GM21423 (cell line): ENCODE results near the gene PMEPA1.

Experiments used
- ATAC-seq: cut with Tn5 transposase; IDR thresholded peaks from one replicate; pipeline ENCODE4 v1.9.1; 2021; ENCODE audit warnings: mild to moderate bottlenecking, moderate library complexity; ENCODE audit not compliant: unreplicated experiment

Gene PMEPA1

DNA sequence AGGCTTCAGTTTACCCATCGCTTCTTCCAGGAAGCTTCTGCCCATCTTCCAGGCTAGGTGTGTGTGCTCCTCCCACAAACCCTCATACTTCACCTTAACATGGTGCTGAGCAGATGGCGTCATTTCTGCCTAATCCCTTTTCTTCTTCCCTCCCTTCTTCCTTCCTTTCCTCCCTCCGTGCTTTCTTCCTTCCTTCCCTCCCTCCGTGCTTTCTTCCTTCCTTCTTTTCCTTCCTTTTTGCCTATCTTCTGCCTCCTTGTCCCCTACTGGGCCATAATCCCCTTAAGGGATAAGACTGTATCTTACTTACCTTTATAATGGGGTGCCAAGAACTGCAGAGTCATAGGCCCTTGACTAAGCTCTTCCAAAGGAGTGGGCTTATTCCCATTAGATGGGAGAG is 27.5 kb upstream of the PMEPA1 start:
- ATAC-seq, result no peak

DNA sequence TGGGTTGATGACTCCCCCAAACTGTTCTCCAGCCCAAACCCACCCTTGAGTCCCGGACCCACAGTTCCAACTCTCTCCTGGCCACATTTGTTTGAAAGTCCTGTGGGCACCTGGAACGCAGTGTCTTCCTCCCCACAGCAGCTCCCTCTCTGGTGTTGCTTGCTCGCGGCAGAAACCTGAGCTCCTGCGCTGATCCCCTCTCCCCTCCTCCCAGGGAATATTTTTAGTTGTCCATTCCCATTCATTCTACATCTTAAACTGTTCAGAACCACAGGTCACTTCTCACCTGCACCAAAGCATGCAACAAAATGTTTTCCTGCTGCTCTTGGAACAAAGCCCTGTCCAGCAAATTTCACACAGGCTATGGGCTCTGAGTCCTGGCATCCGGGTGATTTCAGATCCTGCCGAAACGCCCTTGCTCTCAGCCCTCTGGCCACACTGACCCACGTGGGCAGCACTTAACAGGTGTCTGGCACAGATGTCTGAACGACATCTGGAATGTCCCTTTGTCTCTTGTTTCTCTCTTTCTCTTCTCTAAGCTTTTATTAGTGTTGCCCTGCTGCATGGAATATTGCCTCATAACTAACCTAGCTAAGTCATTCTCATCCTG is 27.0 kb upstream of the PMEPA1 start:
- no peak for ATAC-seq

- ATAC-seq, result no peak
Observed at GRCh38 chr20:57735831-57736737, 26.3 kb upstream of the PMEPA1 start.

DNA sequence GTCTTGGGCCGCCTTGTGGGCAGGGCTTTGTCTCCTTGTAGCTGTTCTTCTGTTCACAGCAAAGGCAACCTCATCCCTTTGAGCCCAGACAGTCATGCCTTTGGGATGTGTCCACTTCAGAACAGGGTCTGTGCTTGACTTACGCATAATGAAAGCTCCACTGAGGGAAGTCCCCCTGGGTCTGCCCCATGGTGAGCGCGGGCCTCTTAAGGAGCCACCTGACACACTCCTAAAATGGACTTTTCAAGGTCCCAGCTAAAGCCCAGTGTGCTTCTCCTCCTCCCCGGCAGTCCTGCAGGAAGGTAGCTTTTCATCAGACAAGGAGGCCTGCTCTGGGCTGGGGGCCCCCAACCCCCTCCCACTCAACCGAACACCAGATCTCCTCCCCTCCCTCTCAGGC is 24.9 kb upstream of the PMEPA1 start:
- no peak for ATAC-seq

DNA sequence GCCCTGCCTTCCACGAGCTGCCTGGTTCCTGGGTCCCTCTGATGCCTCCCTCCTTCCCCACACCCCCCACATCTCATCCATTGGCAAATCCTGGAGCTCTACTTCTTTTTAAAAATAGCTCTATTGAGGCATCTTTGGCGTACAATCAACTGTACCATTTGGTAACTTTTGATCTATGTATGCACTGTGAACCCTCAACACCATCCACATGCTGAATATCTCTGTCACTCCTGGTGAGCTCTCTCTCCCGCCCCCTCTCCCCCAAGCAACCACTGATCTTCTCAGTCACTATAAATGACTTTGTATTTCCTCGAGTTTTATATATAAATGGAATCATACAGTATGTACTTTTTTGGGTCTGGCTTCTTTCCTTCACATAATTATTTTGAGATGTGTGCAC is 22.4 kb upstream of the PMEPA1 start:
- ATAC-seq, result no peak

- ATAC-seq, result no peak
Observed at GRCh38 chr20:57728762-57729161, 18.9 kb upstream of the PMEPA1 start.

DNA sequence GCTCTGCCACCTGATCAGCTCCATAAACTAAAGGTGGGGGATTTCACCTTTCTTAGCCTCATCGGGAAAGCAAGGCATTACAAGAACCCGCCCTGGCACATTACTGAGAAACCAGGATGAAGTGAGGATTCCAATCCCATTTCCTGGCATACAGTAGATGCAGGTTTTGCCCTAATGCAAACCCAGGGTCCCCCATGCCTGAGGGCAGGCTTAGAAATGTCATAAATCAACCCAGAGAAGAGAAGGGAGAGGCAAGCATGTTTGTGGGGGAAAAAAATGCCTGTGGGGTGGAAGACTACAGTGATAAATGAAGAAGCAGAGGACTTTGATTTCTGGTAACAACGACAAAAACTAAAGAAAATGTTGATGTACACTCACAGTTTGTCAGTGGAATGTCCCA is 18.0 kb upstream of the PMEPA1 start:
- no peak for ATAC-seq

GRCh38 chr20:57725636-57726035 is 15.8 kb upstream of the PMEPA1 start:
- ATAC-seq, result no peak

DNA sequence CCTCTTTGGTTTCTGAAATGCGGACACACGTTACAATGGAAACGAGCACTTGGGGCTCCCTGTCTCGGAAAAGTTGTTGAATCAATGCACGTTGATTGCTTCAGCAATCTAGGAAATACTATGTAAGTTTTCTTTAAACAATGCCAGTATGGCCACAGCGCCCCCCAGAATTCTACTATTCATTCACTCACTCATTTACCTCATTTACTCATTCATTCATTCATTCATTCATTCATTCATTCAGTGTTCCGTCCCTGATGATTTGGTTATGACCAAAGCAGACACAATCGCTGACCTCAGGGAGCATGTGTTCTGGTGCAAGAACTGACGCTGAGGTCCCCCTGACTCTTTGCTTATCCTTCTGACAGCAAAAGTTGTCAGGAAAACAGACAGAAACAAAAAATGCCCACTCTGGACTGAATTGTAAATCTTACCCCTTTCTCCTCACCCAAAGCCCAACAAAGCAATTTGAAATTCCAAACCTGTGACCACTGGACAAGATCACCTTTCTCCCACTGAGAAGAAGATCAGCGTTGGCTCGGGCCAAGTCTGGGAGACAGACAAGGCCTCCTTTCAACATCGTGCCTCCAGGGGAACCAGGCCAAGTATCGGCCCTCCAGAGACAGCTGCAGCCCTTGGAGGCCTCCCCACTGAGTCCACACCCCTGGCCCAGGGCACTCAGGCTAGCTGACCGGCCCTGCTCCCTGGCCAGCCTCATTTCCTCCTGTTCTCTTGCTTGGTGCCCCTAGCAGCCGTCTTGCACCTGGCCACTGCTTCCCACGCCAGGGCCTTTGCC is 15.0 kb upstream of the PMEPA1 start:
- no peak for ATAC-seq

DNA sequence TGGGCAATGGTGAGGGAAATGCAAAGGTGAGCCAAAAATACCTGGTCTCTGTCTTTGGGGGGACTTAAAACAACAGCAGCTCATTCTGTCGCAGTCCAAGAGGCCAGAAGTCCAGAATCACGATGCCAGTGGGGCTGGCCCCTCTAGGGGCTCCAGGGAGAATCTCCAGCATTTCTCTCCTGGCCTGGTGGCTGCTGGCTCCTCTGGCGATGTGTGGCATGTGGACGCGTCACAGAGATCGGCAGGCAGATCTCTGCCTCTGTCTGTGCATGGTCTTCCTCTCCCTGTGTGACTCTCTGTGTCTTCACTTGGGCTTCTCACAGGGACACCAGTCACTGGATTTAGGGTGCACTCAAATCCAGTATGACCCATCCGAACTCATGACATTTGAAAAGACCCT is 14.0 kb upstream of the PMEPA1 start:
- ATAC-seq, result no peak

DNA sequence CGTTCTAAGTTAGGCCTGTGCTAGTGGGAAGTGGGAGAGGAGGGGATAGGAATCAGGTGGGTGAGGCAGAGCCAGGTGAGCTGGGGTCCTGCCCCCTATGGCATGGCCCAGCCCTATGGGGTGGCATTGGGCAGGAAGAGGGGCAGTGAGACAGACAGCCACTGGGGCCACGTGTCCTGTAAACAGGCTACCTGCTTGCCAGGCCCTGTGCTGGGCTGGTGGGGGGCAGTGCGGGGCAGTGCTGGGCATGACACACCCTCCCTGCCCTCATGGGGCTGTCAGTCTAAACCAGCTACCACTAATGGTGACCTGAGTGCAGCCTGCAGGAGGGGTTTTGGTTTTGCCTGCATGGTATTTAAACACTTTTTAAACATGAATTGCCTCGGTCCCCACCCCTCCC is 10.1 kb upstream of the PMEPA1 start:
- no peak for ATAC-seq

GRCh38 chr20:57718490-57719009 is 8.7 kb upstream of the PMEPA1 start:
- peak; percentile 98 for ATAC-seq

GRCh38 chr20:57717797-57718196 is 8.0 kb upstream of the PMEPA1 start:
- ATAC-seq, result no peak

DNA sequence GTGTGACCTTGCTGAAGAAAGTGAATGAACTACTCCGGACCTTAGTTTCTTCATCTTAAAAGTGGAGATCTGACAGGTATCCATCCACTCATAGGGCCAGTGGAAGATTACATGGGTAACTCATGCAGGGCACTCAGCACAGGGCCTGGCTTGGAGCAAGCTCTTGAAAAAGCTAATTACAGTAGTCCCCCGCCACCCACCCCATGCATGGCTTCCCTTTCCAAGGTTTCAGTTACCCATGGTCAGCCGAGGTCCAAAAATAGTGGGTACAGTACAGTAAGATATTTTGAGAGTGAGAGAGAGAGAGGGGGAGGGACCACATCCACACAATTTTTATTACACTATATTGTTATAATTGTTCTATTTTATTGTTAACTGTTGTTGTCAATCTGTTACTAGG is 7.1 kb upstream of the PMEPA1 start:
- ATAC-seq, result no peak

DNA sequence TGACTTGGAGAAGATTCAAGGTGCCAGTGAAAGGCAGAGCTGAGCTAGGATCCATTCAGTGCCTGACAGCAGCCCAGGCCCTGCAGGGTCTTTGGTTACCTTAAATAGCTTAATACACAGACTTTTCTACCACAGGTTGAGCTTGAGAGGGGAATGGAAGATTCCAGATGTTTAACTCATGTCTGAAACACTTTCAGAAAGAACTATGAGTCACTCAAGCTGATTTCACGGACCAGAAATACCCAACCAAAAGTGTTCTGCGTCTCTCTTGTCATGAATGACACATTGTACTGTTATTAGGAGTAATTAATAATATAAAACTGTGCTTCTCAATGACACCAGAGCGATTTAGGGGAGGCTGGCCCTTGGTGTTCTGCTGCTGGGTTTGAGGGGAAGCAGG is 6.4 kb upstream of the PMEPA1 start:
- ATAC-seq, result no peak

GRCh38 chr20:57715268-57715904 is 5.6 kb upstream of the PMEPA1 start:
- ATAC-seq, result no peak

DNA sequence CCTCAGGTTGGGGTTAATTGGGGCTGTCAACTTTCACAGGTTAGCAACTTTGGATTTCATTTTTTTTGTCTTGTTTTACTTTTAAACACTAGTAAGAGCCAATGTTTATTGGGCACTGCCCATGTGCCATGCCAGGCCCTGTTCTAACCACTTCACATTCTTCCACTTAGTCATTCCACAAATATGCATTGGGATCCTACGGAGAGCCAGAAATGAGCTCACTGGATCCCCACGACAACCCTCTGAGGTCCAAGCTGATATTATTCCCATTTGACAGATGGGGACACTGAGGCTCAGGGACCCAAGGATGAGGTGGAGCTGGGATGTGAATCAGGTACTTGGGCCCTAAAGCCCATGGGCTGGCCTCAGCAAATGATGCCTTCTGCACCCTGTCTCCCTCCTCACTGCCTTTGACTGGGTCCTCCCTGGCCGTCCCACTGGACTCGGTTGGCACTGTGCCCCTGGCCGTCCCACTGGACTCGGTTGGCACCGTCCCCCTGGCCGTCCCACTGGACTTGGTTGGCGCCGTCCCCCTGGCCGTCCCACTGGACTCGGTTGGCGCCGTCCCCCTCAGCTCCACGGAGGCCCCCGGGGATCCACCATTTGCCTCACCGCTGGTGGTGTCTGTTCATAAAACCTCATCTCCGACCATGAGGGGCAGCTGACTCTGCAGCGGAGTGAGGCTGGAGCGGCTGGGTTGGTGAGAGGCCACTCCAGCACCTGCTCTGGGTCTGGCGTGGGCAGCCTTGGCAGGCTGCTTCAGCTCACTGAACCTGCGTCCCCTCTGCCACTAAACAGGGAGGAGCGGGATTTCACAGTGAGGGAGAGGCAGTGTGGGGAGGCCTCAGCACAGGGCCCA is 4.8 kb upstream of the PMEPA1 start:
- ATAC-seq, result no peak

DNA sequence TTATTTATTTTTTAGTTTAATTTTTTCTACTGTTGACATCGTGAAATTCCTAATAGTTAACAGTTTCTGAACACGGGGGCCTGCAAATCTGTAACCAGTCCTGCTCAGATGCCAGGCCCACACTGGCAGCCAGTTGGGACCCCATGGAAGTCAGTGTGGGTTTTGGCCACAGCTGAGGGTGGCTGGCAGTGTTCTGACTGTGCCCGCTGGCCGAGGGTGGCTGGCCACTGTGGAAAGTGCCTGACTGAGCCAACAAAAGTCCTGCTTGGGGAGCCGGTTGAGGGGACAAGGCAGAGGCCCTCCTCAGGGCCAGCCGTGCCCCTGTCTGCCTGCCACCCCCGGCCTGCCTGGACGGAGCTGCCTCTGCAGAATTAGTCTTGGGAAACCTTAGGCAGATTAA is 4.1 kb upstream of the PMEPA1 start:
- ATAC-seq, result no peak

- no peak for ATAC-seq
Observed at GRCh38 chr20:57713505-57713903, 3.7 kb upstream of the PMEPA1 start.

GRCh38 chr20:57712851-57713504 is 3.2 kb upstream of the PMEPA1 start:
- no peak for ATAC-seq
